Activated CD8-positive, alpha-beta memory T cell treated with anti-CD3 and anti-CD28 coated beads, Interleukin-2, amount 10 ng/mL, durations not matched to agents 7 days and 5 days (primary cell): ENCODE measurements around the gene SHLD1. TPM values are rescaled to one million over a fixed set of nuclear protein-coding genes. Genes with fewer than 3 reads are reported as not detected.

ENCODE experiments used
- ATAC-seq: fragments of 150-1000 bp; cut with Tn5 transposase; one replicate; pipeline ENCODE4 v1.10.0; 2021; ENCODE audit warnings: moderate library complexity
- CTCF ChIA-PET: fragments of 350-600 bp; sonication (Branson Sonifier 250); formaldehyde crosslinking; loops from one replicate; lab custom pipeline; 2021; ENCODE audit warnings: antibody characterized with exemption; lab: Charles Lee
- DNase-seq: peaks from one replicate; pipeline ENCODE4 v3.0.0-alpha.2; 2020
- H3K27ac Mint-ChIP-seq: one replicate; pipeline ENCODE4 v1.8.0; 2021; ENCODE audit warnings: mild to moderate bottlenecking, mixed read lengths
- H3K27me3 Mint-ChIP-seq: one replicate; pipeline ENCODE4 v1.8.0; 2021; ENCODE audit warnings: mixed read lengths
- H3K36me3 Mint-ChIP-seq: one replicate; pipeline ENCODE4 v1.8.0; 2021; ENCODE audit warnings: mild to moderate bottlenecking, mixed read lengths
- H3K4me1 Mint-ChIP-seq: one replicate; pipeline ENCODE4 v1.8.0; 2021; ENCODE audit warnings: mixed read lengths
- H3K4me3 Mint-ChIP-seq: one replicate; pipeline ENCODE4 v1.8.0; 2021; ENCODE audit warnings: mild to moderate bottlenecking, moderate library complexity, mixed read lengths
- H3K9me3 Mint-ChIP-seq: one replicate; pipeline ENCODE4 v1.8.0; 2022; ENCODE audit warnings: low read depth, mixed read lengths
- total RNA-seq, 2 experiments: library from RNA; stranded (reverse); gene quantifications; one replicate each; pipeline ENCODE4 v1.2.3, GENCODE V29; 2021

SHLD1 gene
- total RNA-seq, 2 experiments from 2014 or later, result 8.5 to 9.1 TPM

DNA sequence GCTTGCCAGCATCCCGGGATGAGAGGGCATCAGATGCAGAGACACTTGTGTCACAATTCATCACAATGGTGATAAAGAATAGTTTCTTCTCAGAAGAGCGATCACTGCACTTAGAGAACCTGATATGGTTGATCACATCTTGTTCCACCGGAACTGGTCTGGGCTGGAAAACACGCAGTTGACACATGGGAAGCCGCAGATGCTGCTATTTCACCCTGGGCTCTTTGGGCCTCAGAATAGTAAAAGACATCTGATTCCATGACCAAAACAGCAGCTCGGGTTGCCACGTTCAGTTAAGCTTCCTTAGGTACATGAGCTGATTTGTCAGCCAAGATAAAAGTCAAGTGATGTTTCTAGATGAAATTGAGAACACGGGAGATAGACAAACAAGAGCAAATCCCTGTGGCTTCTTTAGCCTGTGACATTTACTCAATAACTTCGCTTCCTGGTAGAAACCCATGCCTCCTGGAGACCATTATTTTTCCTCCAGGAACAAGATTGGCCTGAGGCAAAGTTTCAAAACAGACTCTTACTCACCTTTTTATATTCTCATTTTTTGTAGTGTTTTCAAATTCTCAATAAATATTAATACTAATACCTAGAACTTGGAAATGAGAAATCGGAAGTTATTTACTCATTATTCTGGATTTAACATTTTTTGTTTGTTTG, 140.7 kb downstream of the SHLD1 start:
- Mint-ChIP-seq H3K27ac (no peak overlapping the region), H3K36me3 (no peaks in the 10 kb centered on the region), H3K4me3 (no peak overlapping the region), H3K9me3 (no peaks in the 10 kb centered on the region), H3K27me3 (peaks cover 24% of the 10 kb centered on the region), H3K4me1 (no peaks in the 10 kb centered on the region)
- CTCF ChIA-PET, result no interaction called here
- ATAC-seq (no peak), DNase-seq (no peak)

DNA sequence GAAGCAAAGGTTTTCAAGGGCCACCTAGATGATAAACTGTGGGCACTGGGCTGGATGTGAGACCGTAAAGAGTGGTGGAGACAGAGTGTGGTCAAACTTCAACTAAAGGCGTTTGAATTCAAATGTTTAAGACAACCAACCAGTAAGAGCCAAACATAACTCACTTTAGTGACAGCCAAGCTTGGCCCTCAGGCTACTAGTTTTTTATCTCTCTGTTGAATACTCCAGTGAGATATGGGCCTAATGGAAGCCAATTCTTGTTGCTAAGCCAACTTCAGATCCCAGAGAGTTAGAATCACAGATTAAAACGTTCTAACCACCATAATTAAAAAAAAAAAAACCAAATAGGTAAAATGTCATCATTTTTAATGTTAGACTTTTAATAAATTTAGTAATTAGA, 142.9 kb downstream of the SHLD1 start:
- CTCF ChIA-PET, result no interaction called here
- ATAC-seq, result no peak

DNA sequence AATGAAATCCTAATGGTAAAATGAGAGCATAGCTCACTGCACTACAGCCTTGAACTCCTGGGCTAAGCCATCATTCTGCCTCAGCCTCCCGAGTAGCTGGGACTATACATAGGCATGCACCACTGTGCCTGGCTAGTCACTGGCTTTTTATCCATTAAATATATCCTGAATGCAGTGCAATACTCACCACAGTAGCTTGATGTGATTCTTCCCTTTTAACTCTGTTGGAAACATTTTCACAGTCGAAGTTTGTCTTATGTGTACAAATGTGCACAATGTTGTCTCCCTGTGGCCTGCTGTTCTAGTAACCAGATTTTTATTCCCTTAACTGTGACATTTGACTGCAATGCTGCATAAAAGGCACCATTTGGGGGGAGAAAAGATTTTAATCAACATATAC, 143.4 kb downstream of the SHLD1 start:
- CTCF ChIA-PET, result no interaction called here
- Mint-ChIP-seq H3K36me3 (no peaks in the 10 kb centered on the region), H3K27ac (no peak overlapping the region), H3K9me3 (no peaks in the 10 kb centered on the region), H3K4me1 (no peaks in the 10 kb centered on the region), H3K4me3 (no peak overlapping the region), H3K27me3 (peaks cover 42% of the 10 kb centered on the region)
- ATAC-seq (no peak), DNase-seq (no peak)

More for the DNA sequence above, 142.9 kb downstream of the SHLD1 start:
- H3K9me3 Mint-ChIP-seq, result no peaks in the 10 kb centered on the region
- H3K27ac Mint-ChIP-seq, result no peak overlapping the region
- H3K4me1 Mint-ChIP-seq, result no peaks in the 10 kb centered on the region
- DNase-seq, result no peak
- peaks cover 40% of the 10 kb centered on the region for H3K27me3 Mint-ChIP-seq
- H3K36me3 Mint-ChIP-seq, result no peaks in the 10 kb centered on the region
- H3K4me3 Mint-ChIP-seq, result no peak overlapping the region

DNA sequence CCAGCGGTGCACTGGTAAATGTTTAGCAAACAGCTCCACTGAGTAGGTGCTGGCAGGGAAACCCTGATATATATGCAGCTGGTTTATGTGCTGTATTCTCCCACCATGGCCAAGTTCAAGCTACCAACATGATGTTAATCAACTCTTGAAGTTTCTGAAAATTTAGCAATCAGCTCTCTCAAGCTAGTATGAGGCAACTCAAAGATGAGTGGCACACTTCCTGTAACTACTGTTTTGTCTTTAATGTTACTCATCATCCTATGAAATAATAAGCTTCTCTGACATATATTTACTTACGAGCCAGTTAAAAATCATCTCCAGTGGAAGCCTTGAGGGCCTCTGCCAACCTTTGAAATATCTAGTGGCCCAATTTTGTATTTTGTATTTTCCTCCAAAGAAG, 145.4 kb downstream of the SHLD1 start:
- no peaks in the 10 kb centered on the region for H3K9me3 Mint-ChIP-seq
- H3K4me1 Mint-ChIP-seq, result no peaks in the 10 kb centered on the region
- no peak for ATAC-seq
- CTCF ChIA-PET, result no interaction called here
- H3K36me3 Mint-ChIP-seq, result no peaks in the 10 kb centered on the region
- H3K4me3 Mint-ChIP-seq, result no peak overlapping the region
- H3K27ac Mint-ChIP-seq, result no peak overlapping the region
- peaks cover 55% of the 10 kb centered on the region for H3K27me3 Mint-ChIP-seq
- DNase-seq, result no peak

DNA sequence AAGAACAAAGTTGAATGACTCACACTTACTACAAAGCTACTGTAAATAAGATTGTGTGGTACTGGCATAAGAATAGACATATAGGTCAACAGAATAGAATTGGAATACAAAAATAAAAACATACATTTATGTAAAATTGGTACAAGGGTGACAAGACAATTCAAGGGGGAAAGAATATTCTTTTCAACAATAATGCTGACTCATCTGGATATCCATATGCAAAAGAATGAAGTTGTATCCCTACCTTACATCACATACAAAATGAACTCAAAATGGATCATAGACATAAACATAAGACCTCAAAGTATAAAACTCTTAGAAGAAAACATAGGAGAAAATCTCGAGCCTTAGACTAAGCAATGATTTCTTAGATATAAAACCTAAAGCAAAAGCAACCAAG, 149.2 kb downstream of the SHLD1 start:
- no peak overlapping the region for H3K4me3 Mint-ChIP-seq
- no peaks in the 10 kb centered on the region for H3K9me3 Mint-ChIP-seq
- CTCF ChIA-PET, result no interaction called here
- no peaks in the 10 kb centered on the region for H3K36me3 Mint-ChIP-seq
- peaks cover 51% of the 10 kb centered on the region for H3K27me3 Mint-ChIP-seq
- no peak for DNase-seq
- ATAC-seq, result no peak
- no peaks in the 10 kb centered on the region for H3K4me1 Mint-ChIP-seq
- no peak overlapping the region for H3K27ac Mint-ChIP-seq

DNA sequence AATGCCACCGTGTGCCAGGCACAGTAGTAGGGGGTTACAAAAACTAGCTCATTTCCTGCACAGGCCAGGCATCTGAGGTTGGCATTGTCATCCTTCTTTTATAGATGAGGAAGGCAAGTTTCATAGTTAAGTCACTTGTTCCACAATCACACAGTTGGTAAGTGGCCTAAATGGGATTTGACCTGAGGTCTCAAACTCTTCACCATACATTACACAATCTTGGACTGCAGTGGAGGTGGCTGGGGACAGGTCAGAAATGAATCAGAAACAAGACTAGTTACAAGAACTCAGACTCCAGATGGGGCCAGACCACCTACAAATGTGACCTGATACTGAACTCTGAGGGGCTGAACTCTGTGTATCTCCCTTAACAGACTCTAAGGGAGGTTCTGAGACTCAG, 150.7 kb downstream of the SHLD1 start:
- CTCF ChIA-PET, result no interaction called here
- Mint-ChIP-seq H3K9me3 (no peaks in the 10 kb centered on the region), H3K4me1 (no peaks in the 10 kb centered on the region), H3K27me3 (peaks cover 40% of the 10 kb centered on the region), H3K4me3 (no peak overlapping the region), H3K27ac (no peak overlapping the region), H3K36me3 (no peaks in the 10 kb centered on the region)
- DNase-seq (no peak), ATAC-seq (no peak)

DNA sequence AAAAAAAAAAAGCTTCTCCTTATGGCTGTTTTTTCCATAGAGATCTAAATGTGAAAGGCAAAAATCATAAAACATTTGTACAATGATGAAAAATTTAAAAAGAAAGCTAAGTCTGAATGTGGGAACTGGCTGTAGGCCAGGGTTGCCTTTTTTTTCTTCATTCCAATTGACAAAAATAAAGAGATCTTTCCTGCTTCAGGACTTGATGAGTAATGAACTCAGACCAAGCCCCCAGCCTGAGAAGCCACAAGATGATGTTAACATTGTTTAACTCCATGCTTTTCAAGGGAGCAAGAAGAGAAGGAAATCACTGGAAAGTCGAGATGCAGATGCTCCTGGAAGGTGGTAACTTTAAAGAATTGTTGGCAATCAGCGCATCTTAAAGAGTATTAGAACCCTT, 158.8 kb downstream of the SHLD1 start:
- CTCF ChIA-PET, result no interaction called here
- H3K4me1 Mint-ChIP-seq, result peaks cover 8% of the 10 kb centered on the region
- H3K4me3 Mint-ChIP-seq, result no peak overlapping the region
- ATAC-seq (no peak), DNase-seq (no peak)
- no peaks in the 10 kb centered on the region for H3K9me3 Mint-ChIP-seq
- H3K27ac Mint-ChIP-seq, result no peak overlapping the region
- peaks cover 60% of the 10 kb centered on the region for H3K27me3 Mint-ChIP-seq
- H3K36me3 Mint-ChIP-seq, result no peaks in the 10 kb centered on the region

DNA sequence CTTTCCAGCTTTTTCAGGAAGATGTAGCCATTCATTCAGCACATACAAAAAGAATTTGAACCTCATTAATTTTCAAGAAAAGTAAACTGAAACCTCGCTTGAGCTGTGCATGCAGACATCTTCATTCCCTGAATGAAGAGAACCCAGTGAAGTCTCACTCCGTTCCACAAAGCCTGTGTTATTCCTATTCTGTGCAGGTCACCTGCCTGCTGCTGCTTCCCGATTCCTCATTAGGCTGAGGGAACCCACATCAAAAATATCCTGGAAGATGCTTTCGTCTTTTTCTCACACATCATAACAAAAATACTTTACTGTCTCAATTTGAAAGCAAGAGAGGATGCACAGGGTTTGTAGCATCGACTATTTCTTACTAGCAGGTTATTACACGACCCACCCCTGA, 160.0 kb downstream of the SHLD1 start:
- CTCF ChIA-PET, result no interaction called here
- no peaks in the 10 kb centered on the region for H3K36me3 Mint-ChIP-seq

DNA sequence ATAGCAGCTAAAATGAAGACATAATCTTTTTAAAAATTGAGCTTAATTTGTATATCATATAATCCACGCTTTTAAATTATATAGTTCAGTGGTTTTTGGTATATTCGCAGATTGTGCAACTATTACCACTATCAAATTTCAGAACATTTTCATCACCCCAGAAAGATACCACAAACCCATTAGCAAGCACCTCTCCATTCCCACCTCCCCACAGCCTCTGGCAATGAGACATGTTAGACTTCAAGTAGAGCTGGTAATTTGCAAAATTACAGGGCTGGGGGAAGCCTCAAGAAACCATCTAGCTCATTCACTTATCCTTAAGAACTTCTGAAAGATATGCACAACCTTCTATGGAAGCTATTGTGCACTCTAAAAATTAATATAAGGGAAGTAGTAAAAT, 163.0 kb downstream of the SHLD1 start:
- H3K4me1 Mint-ChIP-seq, result peaks cover 8% of the 10 kb centered on the region
- H3K36me3 Mint-ChIP-seq, result no peaks in the 10 kb centered on the region
- CTCF ChIA-PET, result interaction anchor here (0.7 kb wide), 1 partner anchor 406 kb away, joined by 3 read pairs; no protein-coding TSS in a partner anchor
- H3K27me3 Mint-ChIP-seq, result peaks cover 61% of the 10 kb centered on the region
- no peak overlapping the region for H3K27ac Mint-ChIP-seq
- no peak overlapping the region for H3K4me3 Mint-ChIP-seq
- ATAC-seq, result no peak
- DNase-seq, result no peak
- no peaks in the 10 kb centered on the region for H3K9me3 Mint-ChIP-seq

More for the DNA sequence above, 160.0 kb downstream of the SHLD1 start:
- Mint-ChIP-seq H3K9me3 (no peaks in the 10 kb centered on the region), H3K27me3 (peaks cover 70% of the 10 kb centered on the region), H3K4me3 (no peak overlapping the region), H3K4me1 (peaks cover 8% of the 10 kb centered on the region), H3K27ac (no peak overlapping the region)
- ATAC-seq, result no peak
- no peak for DNase-seq

Other genes starting within 250 kb of the SHLD1 start
- gene GPCPD1, start 139.4 kb upstream of the SHLD1 start, total RNA-seq, result 10 to 100 TPM; 21.5 to 36.6 TPM
- gene CHGB, start 161.1 kb downstream of the SHLD1 start, total RNA-seq, result not detected
- gene TRMT6, start 200.1 kb downstream of the SHLD1 start, total RNA-seq, result 10 to 100 TPM; 12.5 to 18.9 TPM
- 10 to 100 TPM; 31.4 to 37.5 TPM for gene MCM8, start 200.3 kb downstream of the SHLD1 start, total RNA-seq